T-cell (primary cell): Measurements from ENCODE around the gene HIKESHI. TPM values are rescaled to one million over a fixed set of nuclear protein-coding genes. Genes with fewer than 3 reads are reported as not detected.

ENCODE experiments used
- ATAC-seq, 4 experiments: fragments of 200-7000 bp in 3 of 4; fragments of 150-1000 bp in 1 of 4; cut with Tn5 transposase; replicated peaks in 1 of 4; 1 replicate in 3 of 4; 2 replicates in 1 of 4; pipeline ENCODE4 v1.10.0; 2021; ENCODE audit warnings: moderate library complexity in 3 of 4, mild to moderate bottlenecking in 2 of 4, moderate number of reproducible peaks in 1 of 4
- CTCF ChIA-PET, 2 donors: fragments of 300-600 bp; sonication (Branson Sonifier 250); formaldehyde crosslinking; loops; one replicate each; lab custom pipeline; 2022; ENCODE audit warnings: antibody characterized with exemption in 2 of 2; lab: Charles Lee
- POLR2A ChIA-PET, 2 donors: fragments of 300-600 bp; sonication (Branson Sonifier 250); formaldehyde crosslinking; loops; one replicate each; lab custom pipeline; 2022; ENCODE audit warnings: antibody characterized with exemption in 2 of 2; lab: Charles Lee
- DNase-seq, 35 experiments: peaks; one replicate each; pipeline versions ENCODE4 v3.0.0 to v3.0.0-alpha.2; 2013 to 2023
- H3K27ac ChIP-seq: one replicate; pipeline ENCODE4 v1.5.1; 2013; ENCODE audit warnings: low read length
- H3K27me3 ChIP-seq, 2 experiments: replicated peaks in 1 of 2; 1 replicate in 1 of 2; 2 replicates in 1 of 2; pipeline versions ENCODE4 v1.6.1 to v1.7.0; 2013; ENCODE audit warnings: low read length in 1 of 2, mixed read lengths in 1 of 2; ENCODE audit not compliant: control insufficient read depth in 2 of 2, insufficient read depth in 2 of 2; ENCODE audit errors: extremely low read depth in 1 of 2
- H3K36me3 ChIP-seq, 2 donors: 1 replicate in 1 of 2; 2 replicates in 1 of 2; pipeline versions ENCODE4 v1.6.1 to v1.7.0; 2013; ENCODE audit warnings: low read length in 1 of 2; ENCODE audit not compliant: control insufficient read depth in 2 of 2, insufficient read depth in 1 of 2; ENCODE audit errors: extremely low read depth in 1 of 2
- H3K4me1 ChIP-seq, 2 experiments: 1 replicate in 1 of 2; 2 replicates in 1 of 2; pipeline versions ENCODE4 v1.6.1 to v1.7.0; 2013; ENCODE audit warnings: low read length in 2 of 2, mixed read lengths in 1 of 2; ENCODE audit not compliant: insufficient read depth in 2 of 2, control insufficient read depth in 1 of 2; ENCODE audit errors: extremely low read depth in 1 of 2
- H3K4me3 ChIP-seq, 2 donors: 1 replicate in 1 of 2; 2 replicates in 1 of 2; pipeline versions ENCODE4 v1.5.1 to v1.7.0; 2013; ENCODE audit warnings: mild to moderate bottlenecking in 2 of 2, low read length in 1 of 2, moderate library complexity in 1 of 2; ENCODE audit not compliant: control insufficient read depth in 1 of 2; ENCODE audit errors: extremely low read depth in 1 of 2
- H3K9me3 ChIP-seq: 2 replicates; pipeline ENCODE4 v1.7.0; 2013
- H3K27ac Mint-ChIP-seq, 2 donors: one replicate each; pipeline ENCODE4 v1.8.0; 2020 to 2021; ENCODE audit warnings: mild to moderate bottlenecking in 2 of 2, mixed read lengths in 2 of 2
- H3K27me3 Mint-ChIP-seq, 2 donors: one replicate each; pipeline ENCODE4 v1.8.0; 2021 to 2022; ENCODE audit warnings: mixed read lengths in 2 of 2
- H3K36me3 Mint-ChIP-seq: one replicate; pipeline ENCODE4 v1.8.0; 2021; ENCODE audit warnings: mixed read lengths
- H3K4me1 Mint-ChIP-seq, 3 donors: one replicate each; pipeline ENCODE4 v1.8.0; 2020 to 2022; ENCODE audit warnings: mixed read lengths in 3 of 3, mild to moderate bottlenecking in 1 of 3
- H3K4me3 Mint-ChIP-seq, 3 donors: one replicate each; pipeline ENCODE4 v1.8.0; 2020 to 2022; ENCODE audit warnings: mild to moderate bottlenecking in 3 of 3, mixed read lengths in 3 of 3, moderate library complexity in 3 of 3
- H3K9me3 Mint-ChIP-seq, 3 donors: one replicate each; pipeline ENCODE4 v1.8.0; 2020 to 2022; ENCODE audit warnings: mixed read lengths in 3 of 3
- WGBS: methylation state at CpG from one replicate; pipeline ENCODE4 v1.1.5; 2013; ENCODE audit warnings: missing lambda C conversion rate; ENCODE audit not compliant: insufficient coverage; 5-methylcytosine and 5-hydroxymethylcytosine counted together
- total RNA-seq, 35 experiments: library from RNA in 6 of 35; stranded (reverse) in 6 of 35; fragments of 120-200 nt in 1 of 35; gene quantifications; one replicate each; pipeline versions ENCODE4 v1.2.1 to v1.2.4 and lab custom pipeline; 2013 to 2026

Gene HIKESHI
- total RNA-seq, 5 donors from 2014 or later (not counting 1 experiment from before 2014, with no cell fraction given) = 20.6 to 32.1 (median 28.7) TPM

- ChIA-PET CTCF (no interaction called here), POLR2A (interaction anchor here in 1 of 2 donors (0.5 kb wide), 1 partner anchor 783 kb away, joined by 3 read pairs; no protein-coding TSS in a partner anchor)
- H3K36me3 Mint-ChIP-seq = peaks cover 3% of the 10 kb centered on the region
- no peak overlapping the region for H3K4me3 ChIP-seq
- ATAC-seq (no peak), DNase-seq (no peak)
- no peak overlapping the region for H3K27ac Mint-ChIP-seq
- H3K9me3 ChIP-seq = no peaks in the 10 kb centered on the region
- no peaks in the 10 kb centered on the region for H3K36me3 ChIP-seq
- no peaks in the 10 kb centered on the region for H3K9me3 Mint-ChIP-seq
- H3K4me1 ChIP-seq = no peaks in the 10 kb centered on the region
- no peaks in the 10 kb centered on the region for H3K27me3 ChIP-seq
- no peaks in the 10 kb centered on the region for H3K27me3 Mint-ChIP-seq
- no peak overlapping the region for H3K27ac ChIP-seq
- no peak overlapping the region for H3K4me3 Mint-ChIP-seq
- 63% methylated on average over 1 of the region's 2 CpGs for whole genome bisulfite sequencing
- no peaks in the 10 kb centered on the region for H3K4me1 Mint-ChIP-seq
Measured at GRCh38 chr11:86386283-86386682, 84.2 kb downstream of the HIKESHI start.

- Mint-ChIP-seq H3K4me3 (no peak overlapping the region), H3K4me1 (no peaks in the 10 kb centered on the region), H3K9me3 (no peaks in the 10 kb centered on the region), H3K27ac (no peak overlapping the region), H3K27me3 (no peaks in the 10 kb centered on the region), H3K36me3 (peaks cover 3% of the 10 kb centered on the region)
- no peaks in the 10 kb centered on the region for H3K9me3 ChIP-seq
- CTCF ChIA-PET = no interaction called here
- no peaks in the 10 kb centered on the region for H3K36me3 ChIP-seq
- POLR2A ChIA-PET = interaction anchor here in 1 of 2 donors (0.5 kb wide), 1 partner anchor 783 kb away, joined by 3 read pairs; no protein-coding TSS in a partner anchor
- ATAC-seq (no peak), DNase-seq (no peak)
- H3K4me1 ChIP-seq = no peaks in the 10 kb centered on the region
- no peaks in the 10 kb centered on the region for H3K27me3 ChIP-seq
- no peak overlapping the region for H3K4me3 ChIP-seq
- H3K27ac ChIP-seq = no peak overlapping the region
- WGBS = no CpG with 5 or more reads among the region's 2 CpGs
Measured at GRCh38 chr11:86386746-86387145, 84.7 kb downstream of the HIKESHI start.

DNA sequence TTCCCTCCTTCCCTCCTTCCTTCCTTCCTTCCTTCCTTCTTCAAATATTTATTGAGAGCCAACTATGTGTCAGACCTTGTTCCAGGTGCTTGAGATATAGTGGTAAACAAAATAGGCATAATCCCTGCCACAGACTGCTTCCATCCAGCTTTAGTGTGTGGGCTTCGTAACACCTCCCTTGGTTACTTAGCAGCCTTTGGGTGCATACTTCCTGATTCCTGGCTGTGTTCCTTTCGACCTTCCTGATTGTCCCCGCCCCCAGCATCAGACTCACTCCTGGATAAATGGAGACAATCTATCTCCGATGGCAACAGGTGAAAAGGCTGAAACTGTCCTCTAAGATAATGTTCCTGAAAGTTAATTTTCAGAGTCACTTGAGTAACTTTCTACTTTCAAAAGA, 86.2 kb downstream of the HIKESHI start:
- Mint-ChIP-seq H3K9me3 (no peaks in the 10 kb centered on the region), H3K4me3 (no peak overlapping the region), H3K4me1 (no peaks in the 10 kb centered on the region), H3K27me3 (no peaks in the 10 kb centered on the region), H3K36me3 (peaks cover 3% of the 10 kb centered on the region), H3K27ac (no peak overlapping the region)
- DNase-seq (no peak), ATAC-seq (no peak)
- Histone ChIP-seq H3K4me3 (no peak overlapping the region), H3K27ac (no peak overlapping the region), H3K36me3 (no peaks in the 10 kb centered on the region), H3K4me1 (no peaks in the 10 kb centered on the region), H3K9me3 (no peaks in the 10 kb centered on the region), H3K27me3 (no peaks in the 10 kb centered on the region)
- CTCF ChIA-PET = no interaction called here
- 64% methylated on average over 2 of the region's 4 CpGs for WGBS
- POLR2A ChIA-PET = no interaction called here

DNA sequence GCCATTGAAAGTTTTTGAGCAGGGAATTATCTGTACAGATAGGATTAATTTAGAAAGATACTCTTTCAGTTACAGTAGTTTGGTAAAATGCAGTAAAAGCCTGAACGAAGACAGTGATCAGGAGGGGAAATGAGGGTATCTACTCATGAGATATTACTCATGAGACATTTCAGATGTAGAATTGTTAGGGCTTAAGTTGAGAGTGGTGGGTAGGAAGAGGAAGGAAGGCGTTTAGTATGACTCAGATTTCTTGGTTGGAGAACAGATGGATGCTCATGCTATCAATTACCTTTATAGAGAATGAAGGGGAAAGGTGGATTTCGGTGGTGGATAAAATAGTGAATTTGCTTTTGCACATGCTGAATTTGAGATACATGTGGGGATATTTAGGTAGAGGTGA, 88.4 kb downstream of the HIKESHI start:
- ChIA-PET POLR2A (no interaction called here), CTCF (no interaction called here)
- H3K9me3 ChIP-seq = no peaks in the 10 kb centered on the region
- H3K36me3 ChIP-seq = no peaks in the 10 kb centered on the region
- Mint-ChIP-seq H3K36me3 (peaks cover 3% of the 10 kb centered on the region), H3K4me3 (no peak overlapping the region), H3K9me3 (no peaks in the 10 kb centered on the region), H3K27me3 (no peaks in the 10 kb centered on the region), H3K27ac (no peak overlapping the region), H3K4me1 (no peaks in the 10 kb centered on the region)
- H3K27ac ChIP-seq = no peak overlapping the region
- H3K27me3 ChIP-seq = no peaks in the 10 kb centered on the region
- 68% methylated on average over 2 of the region's 3 CpGs for WGBS
- no peak overlapping the region for H3K4me3 ChIP-seq
- ATAC-seq (no peak), DNase-seq (no peak)
- H3K4me1 ChIP-seq = no peaks in the 10 kb centered on the region

GRCh38 chr11:86395061-86395551, 93.1 kb downstream of the HIKESHI start:
- no peak overlapping the region for H3K27ac Mint-ChIP-seq
- H3K4me3 ChIP-seq = no peak overlapping the region
- H3K9me3 ChIP-seq = no peaks in the 10 kb centered on the region
- WGBS = 70% methylated on average over 4 of the region's 6 CpGs
- CTCF ChIA-PET = no interaction called here
- H3K36me3 ChIP-seq = no peaks in the 10 kb centered on the region
- no peaks in the 10 kb centered on the region for H3K9me3 Mint-ChIP-seq
- H3K4me1 Mint-ChIP-seq = peaks cover 0 to 2% (median 0%) of the 10 kb centered on the region in 3 donors
- no peak overlapping the region for H3K27ac ChIP-seq
- H3K4me3 Mint-ChIP-seq = no peak overlapping the region
- no peaks in the 10 kb centered on the region for H3K4me1 ChIP-seq
- no peaks in the 10 kb centered on the region for H3K36me3 Mint-ChIP-seq
- ATAC-seq = no peak
- no peaks in the 10 kb centered on the region for H3K27me3 Mint-ChIP-seq
- POLR2A ChIA-PET = no interaction called here
- H3K27me3 ChIP-seq = no peaks in the 10 kb centered on the region
- DNase-seq = no peak

Other genes with a start within 250 kb of the HIKESHI start
- gene PICALM, start 233.2 kb upstream of the HIKESHI start, total RNA-seq = 100 to 1,000 TPM in 4 of 5 donors, 10 to 100 TPM in 1; 97.7 to 121 (median 105) TPM
- gene EED, start 57.5 kb upstream of the HIKESHI start, total RNA-seq = 10 to 100 TPM; 31.6 to 37.6 (median 35.7) TPM
- gene CCDC81, start 72.6 kb downstream of the HIKESHI start, total RNA-seq = 1 to 10 TPM in 2 of 5 donors, under 1 TPM in 3; 0.47 to 1.3 (median 0.85) TPM